Cortex of kidney (tissue), 1 donor: Measurements from ENCODE around the gene SCGB1A1.

Experiments
- DNase-seq: peaks from one replicate; lab custom pipeline; 2025; lab: John Stamatoyannopoulos, UW

Gene SCGB1A1

GRCh38 chr11:62398011-62398994 lies 20.5 kb upstream of the SCGB1A1 start:
- DNase-seq: no peak

- no peak for DNase-seq
These were observed 19.5 kb upstream of the SCGB1A1 start for GRCh38 chr11:62399172-62399877.

GRCh38 chr11:62399878-62400266 lies 19.0 kb upstream of the SCGB1A1 start:
- no peak for DNase-seq

GRCh38 chr11:62400281-62400680 lies 18.6 kb upstream of the SCGB1A1 start:
- DNase-seq: no peak

- no peak for DNase-seq
These were observed 18.1 kb upstream of the SCGB1A1 start for GRCh38 chr11:62400760-62401159.

- DNase-seq: no peak
These were observed 17.5 kb upstream of the SCGB1A1 start for GRCh38 chr11:62401356-62401755.

GRCh38 chr11:62401811-62402210 lies 17.0 kb upstream of the SCGB1A1 start:
- no peak for DNase-seq

GRCh38 chr11:62402226-62402959 lies 16.4 kb upstream of the SCGB1A1 start:
- DNase-seq: no peak

GRCh38 chr11:62402960-62403730 lies 15.7 kb upstream of the SCGB1A1 start:
- no peak for DNase-seq

- no peak for DNase-seq
These were observed 14.4 kb upstream of the SCGB1A1 start for GRCh38 chr11:62404435-62404834.

- DNase-seq: no peak
These were observed 13.9 kb upstream of the SCGB1A1 start for GRCh38 chr11:62404901-62405300.

- no peak for DNase-seq
These were observed 12.8 kb upstream of the SCGB1A1 start for GRCh38 chr11:62406034-62406433.

GRCh38 chr11:62409831-62410230 lies 9.0 kb upstream of the SCGB1A1 start:
- DNase-seq: no peak

GRCh38 chr11:62410972-62411371 lies 7.9 kb upstream of the SCGB1A1 start:
- no peak for DNase-seq

- DNase-seq: no peak
These were observed 7.3 kb upstream of the SCGB1A1 start for GRCh38 chr11:62411524-62411923.

GRCh38 chr11:62413060-62413696 lies 5.7 kb upstream of the SCGB1A1 start:
- DNase-seq: no peak

GRCh38 chr11:62416596-62416995 lies 2.2 kb upstream of the SCGB1A1 start:
- DNase-seq: no peak

GRCh38 chr11:62418136-62418535 lies 697 bp upstream of the SCGB1A1 start:
- DNase-seq: no peak

- DNase-seq: no peak
These were observed 589 bp downstream of the SCGB1A1 start for GRCh38 chr11:62419314-62419929.

GRCh38 chr11:62419943-62420342 lies 1.1 kb downstream of the SCGB1A1 start:
- no peak for DNase-seq

- no peak for DNase-seq
These were observed 2.0 kb downstream of the SCGB1A1 start for GRCh38 chr11:62420882-62421281.
